ENCODE measurements around the gene ARPP21.
"Not testable (repeated sequence)": the region's sequence is repeated elsewhere in the genome, so short reads cannot be mapped to it uniquely, and the experiment has no call there.

DNA sequence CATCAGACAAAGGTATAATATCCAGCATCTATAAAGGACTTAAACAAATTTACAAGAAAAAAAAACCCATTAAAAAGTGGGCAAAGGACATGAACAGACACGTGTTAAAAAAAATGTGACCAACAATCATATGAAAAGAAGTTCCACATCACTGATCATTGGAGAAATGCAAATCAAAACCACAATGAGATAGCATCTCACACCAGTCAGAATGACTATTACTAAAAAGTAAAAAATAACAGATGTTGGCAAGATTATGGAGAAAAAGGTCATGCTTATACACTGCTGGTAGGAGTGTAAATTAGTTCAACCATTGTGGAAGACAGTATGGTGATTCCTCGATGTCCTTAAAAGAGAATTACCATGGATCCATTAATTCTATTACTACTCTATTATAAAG, 19.1 kb upstream of the ARPP21 start:
- TF ChIP-seq CTCF, POLR2AphosphoS5, POLR2A, EP300 (IDR thresholded peaks at IDR 0.05): not testable (repeated sequence)

Measured in suprapubic skin (tissue), 4 donors.